ENCODE results near the gene CTR9. TPM values are rescaled to one million over a fixed set of nuclear protein-coding genes. Genes with fewer than 3 reads are reported as not detected.

Gene CTR9
- total RNA-seq, 1 donor from 2014 or later = 26.1 TPM

- DNase-seq (ENCODE audit: low read depth in 2 of 2) = peak in 1 of 2 donors; percentile 40
Measured at GRCh38 chr11:10742460-10743208, 8.4 kb upstream of the CTR9 start.

- no peak for DNase-seq (ENCODE audit: low read depth in 2 of 2)
Measured at GRCh38 chr11:10743354-10744000, 7.6 kb upstream of the CTR9 start.

DNA sequence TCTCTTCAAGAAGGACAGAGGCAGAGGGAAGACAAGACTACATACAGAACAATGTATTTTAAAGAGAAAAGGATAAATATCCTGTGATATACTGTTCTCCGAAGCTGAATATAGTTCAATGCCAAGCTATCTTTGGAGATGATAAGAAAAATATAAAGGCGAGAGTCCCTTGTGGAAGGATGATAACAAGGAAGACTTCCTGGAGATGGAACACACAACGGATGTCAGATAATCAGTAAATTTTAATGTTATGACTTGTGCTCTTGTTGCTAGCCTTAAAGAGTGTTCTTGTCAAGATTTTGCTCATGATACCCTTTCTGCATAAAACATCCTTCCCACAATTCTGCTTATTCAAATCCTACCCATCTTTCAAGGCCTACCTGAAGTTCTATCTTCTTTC lies 6.8 kb upstream of the CTR9 start:
- no peak for DNase-seq (ENCODE audit: low read depth in 2 of 2)

GRCh38 chr11:10746871-10747270 lies 4.2 kb upstream of the CTR9 start:
- DNase-seq (ENCODE audit: low read depth in 2 of 2) = no peak

DNA sequence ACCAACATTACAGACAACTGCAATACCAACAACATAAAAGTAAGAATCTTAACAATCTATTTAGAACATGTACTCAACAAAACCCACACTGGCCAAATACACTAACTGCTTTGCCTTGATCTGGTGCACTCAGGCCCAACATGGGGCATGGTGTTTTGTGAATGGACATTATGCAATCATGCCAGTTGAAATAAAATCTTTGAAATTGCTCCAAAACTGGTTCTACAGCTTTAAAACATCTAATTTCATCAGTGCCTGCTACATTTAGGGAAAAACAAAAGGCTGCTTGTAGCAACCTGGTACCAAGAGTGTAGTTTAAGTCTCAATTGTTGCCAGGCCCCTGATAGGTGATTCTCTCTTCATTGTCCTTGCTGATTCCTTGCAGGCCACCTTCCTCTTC lies 3.3 kb upstream of the CTR9 start:
- no peak for DNase-seq (ENCODE audit: low read depth in 2 of 2)

DNA sequence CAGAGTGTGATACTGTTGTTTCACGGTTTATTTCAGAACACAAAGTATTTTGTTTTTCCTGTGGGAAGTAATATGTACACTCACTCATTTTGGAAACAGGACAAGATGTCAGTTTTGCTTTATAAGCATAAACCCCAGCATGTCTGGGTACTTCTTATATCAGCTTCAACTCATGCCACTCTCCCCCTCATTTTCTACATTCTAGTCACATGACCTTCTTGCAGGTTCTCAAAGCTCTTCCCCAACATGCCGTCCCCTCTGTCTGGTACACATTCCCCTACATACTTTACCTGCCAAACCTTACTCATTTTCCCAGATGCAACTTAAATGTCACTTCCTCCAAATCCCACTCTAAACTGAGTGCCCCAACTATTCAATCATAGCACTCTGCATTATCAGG lies 1.6 kb upstream of the CTR9 start:
- DNase-seq (ENCODE audit: low read depth in 2 of 2) = no peak

GRCh38 chr11:10751581-10751940 lies 515 bp downstream of the CTR9 start:
- DNase-seq (ENCODE audit: low read depth in 2 of 2) = no peak

DNA sequence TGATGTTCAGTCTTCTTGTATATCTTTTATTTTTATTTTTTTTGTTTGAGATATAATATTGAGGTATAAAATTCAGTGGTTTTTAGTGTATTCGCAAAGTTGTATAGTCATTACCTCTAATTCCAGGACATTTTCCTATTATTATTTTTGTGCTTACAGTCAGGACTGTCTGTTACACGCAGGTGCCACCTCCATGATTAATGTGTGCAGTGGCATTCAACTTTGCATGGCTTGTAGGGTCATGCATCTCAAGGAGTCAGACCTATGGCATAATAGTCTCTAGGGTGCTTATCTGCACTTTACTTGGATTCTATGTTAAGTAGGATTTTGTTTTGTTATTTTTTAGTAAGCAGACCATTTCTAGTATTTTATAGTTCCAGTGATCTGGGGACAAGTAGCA lies 1.0 kb downstream of the CTR9 start:
- no peak for DNase-seq (ENCODE audit: low read depth in 2 of 2)

DNA sequence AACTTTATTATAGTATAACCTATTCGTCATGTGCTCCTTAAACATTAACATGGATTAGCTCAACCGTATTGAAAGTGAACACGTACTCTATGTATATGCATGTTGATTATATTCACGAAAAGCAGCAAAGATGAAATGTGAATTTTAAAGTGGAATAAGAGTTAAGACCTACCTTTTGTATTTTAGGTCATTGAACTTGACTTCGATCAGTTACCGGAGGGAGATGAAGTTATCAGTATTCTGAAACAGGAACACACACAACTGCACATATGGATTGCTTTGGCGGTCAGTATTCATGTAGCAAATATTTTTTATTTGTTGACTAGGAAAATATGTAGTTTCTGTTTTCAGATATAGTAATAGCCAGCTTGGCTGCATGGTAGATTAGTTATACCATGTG lies 1.4 kb downstream of the CTR9 start:
- DNase-seq (ENCODE audit: low read depth in 2 of 2) = no peak

- peak in 1 of 2 donors; percentile 14 for DNase-seq (ENCODE audit: low read depth in 2 of 2)
Measured at GRCh38 chr11:10758957-10759356, 7.9 kb downstream of the CTR9 start.

DNA sequence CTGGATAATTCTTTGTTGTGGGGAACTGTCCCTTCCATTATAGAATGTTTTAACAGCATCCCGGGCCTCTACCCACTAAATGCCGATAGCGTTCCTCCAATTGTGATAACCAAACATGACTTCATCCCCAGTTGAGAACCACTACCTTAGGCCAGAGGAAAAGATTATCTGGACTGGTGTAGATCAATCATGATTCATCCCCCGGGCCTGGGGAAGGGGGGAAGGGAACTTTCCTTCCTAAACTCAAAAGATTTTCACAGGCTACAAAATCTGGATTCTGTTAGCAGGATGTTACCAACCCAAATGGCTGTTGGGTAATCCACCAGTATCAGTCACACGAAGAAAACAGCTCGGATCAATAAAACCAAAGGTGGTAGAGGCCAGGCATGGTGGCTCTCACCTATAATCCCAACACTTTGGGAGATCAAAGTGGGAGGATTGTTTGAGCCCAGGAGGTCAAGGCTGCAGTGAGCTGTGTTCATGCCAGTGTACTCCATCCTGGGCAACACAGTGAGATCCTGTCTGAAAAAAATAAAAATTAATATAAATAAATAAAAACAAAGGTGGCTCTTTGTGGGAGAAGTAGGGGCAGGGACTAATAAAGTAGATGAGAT lies 10.1 kb downstream of the CTR9 start:
- DNase-seq (ENCODE audit: low read depth in 2 of 2) = no peak

GRCh38 chr11:10762185-10762584 lies 11.1 kb downstream of the CTR9 start:
- no peak for DNase-seq (ENCODE audit: low read depth in 2 of 2)

DNA sequence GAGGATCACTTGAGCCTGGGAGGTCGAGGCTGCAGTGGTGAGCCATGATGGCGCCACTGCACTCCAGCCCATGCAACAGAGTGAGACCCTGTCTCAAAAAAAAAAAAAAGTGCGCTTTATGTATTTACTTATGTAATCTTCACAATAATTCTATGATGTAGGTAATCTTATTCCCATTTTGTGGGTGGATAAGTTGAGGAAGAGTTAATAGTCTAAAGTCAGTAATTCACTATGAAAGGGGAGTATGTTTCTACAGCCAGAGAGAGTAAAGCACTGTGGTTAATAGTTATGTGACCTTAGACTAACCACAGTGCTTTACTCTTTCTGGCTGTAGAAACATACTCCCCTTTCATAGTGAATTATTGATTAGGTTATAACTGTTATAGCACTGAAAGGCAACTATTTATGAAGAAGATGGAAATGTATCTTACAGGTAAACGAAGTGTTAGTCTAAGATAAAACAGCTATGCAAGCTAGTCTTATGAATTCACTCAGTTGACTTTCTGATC lies 11.9 kb downstream of the CTR9 start:
- DNase-seq (ENCODE audit: low read depth in 2 of 2) = no peak

DNA sequence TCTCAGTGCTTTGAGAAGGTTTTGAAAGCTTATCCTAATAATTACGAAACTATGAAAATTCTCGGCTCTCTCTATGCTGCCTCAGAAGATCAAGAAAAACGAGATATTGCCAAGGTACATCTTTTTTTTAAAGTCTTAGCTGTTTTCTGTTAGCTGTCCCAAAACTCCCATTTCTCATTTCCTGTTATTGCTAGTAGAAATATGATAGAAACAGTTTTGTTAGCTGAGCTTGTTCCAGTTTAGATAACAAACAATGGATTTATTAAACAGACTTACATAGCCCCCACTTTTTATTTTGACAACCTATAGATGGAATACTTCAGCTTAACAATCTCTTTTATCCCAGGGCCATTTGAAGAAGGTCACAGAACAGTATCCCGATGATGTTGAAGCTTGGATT lies 12.7 kb downstream of the CTR9 start:
- DNase-seq (ENCODE audit: low read depth in 2 of 2) = peak in 1 of 2 donors; percentile 62

- no peak for DNase-seq (ENCODE audit: low read depth in 2 of 2)
Measured at GRCh38 chr11:10764412-10764811, 13.4 kb downstream of the CTR9 start.

DNA sequence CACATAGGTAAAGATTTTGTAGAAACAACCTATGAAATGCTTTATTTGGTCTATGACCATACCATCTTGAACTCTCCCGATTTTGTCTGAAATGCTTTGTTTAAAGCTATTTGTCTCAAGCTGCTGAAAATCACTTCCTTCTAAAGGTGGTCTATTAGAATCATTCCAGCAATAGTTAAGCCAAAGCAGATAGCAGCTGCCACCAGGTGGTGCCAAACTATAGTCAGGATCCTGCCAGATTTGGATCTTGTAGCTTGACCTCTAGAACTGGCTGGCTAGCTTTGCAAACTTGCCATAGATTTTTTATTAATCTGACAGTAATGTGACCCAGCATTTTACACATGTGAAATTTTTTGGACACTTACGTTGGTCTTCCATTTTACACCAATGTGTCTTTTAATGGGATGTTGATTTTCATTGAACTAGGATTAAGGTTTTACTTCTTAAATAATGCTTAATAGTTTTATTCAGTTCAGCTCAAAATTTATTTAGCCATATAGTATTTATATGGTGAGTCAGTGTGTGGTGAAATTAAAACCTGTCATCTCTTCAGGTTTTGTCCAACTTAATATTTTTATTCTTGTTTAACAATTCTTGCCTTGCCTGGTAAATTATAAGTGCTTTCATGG lies 19.7 kb downstream of the CTR9 start:
- peak; percentile 20 to 67 for DNase-seq (ENCODE audit: low read depth in 2 of 2)

DNA sequence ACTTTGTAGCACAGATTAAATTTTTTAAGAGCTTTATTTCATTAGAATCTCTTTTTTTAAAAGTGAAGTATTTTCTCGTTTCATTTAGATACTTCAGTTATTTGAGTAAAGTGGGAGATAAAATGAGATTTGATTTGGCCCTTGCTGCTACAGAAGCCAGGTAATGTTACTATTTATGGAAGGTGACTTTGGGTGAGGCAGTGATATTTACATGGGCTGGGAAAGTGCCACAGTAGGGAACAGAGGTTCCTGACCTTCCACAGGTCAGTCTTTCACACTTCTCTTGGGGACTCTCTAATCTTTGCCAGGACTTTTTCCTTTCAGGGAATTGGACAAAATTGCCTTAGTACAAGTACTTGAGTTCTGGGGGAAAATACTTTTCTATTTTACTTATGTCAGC lies 20.4 kb downstream of the CTR9 start:
- DNase-seq (ENCODE audit: low read depth in 2 of 2) = no peak

DNA sequence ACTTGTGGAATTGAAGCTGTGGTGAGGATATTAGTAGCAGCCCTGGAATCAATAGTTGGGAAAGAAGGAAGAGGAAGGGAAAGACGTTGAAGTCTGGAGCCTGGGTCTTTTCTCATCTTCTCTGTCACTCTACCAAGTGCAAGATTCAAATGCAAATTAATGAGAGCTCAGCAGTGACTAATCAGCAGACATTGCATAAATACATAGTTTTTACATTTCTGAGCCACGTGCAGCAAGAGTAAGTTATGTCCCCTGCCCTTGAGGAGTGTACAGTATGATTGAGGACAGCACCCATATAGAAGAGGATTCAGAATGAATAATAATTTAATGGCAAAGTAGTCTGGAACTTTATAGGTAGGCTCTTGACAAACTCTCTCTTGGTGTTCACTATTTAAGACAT lies 23.8 kb downstream of the CTR9 start:
- no peak for DNase-seq (ENCODE audit: low read depth in 2 of 2)

DNA sequence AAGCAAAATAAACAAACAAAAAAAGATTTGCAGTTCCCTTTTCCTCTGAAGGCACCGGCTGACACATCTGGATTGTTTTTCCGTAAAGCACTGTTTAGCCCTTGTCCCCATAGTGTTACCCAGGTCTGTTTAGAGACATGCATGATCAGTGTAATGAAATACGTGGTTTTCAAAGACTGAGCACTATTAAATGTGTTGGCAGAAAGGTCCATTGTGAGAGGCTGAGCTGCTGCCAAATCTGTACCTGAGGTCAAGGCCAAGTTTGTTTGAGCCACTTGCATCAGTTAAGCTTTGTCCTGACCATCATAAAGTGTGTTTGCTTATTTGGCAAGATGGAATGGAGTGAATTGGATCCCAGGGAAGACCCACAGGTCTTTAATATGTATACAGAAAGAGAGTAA lies 26.3 kb downstream of the CTR9 start:
- DNase-seq (ENCODE audit: low read depth in 2 of 2) = no peak

- DNase-seq (ENCODE audit: low read depth in 2 of 2) = no peak
Measured at GRCh38 chr11:10777806-10778205, 26.8 kb downstream of the CTR9 start.

DNA sequence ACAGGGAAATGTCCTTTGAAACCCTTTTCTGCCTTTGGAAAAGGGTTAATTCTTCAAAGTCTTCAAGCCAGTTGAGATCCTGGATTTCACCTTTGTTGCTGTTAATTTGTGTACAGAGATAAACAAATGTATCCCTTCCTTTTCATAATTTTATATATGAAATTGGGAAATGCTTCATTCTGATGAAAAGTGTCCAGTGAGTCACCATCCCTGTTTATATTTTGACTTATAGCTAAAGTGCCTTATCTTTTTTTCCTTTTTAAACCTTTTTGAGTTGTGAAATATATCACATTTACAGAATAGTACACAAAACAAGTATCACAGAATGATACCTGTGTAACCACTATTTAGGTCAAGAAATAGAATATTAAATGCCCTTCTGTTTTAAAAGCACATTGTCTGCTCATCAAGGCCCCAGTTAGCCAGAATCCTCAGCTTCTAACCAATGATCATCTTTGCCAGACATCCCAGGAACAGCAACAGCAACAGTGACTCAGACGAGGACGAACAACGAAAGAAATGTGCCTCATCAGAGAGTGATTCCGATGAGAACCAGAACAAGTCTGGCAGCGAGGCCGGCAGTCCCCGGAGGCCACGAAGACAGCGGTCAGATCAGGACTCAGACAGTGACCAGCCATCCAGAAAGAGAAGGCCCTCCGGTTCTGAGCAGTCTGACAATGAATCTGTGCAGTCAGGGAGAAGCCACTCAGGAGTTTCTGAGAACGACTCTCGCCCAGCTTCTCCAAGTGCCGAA lies 27.3 kb downstream of the CTR9 start:
- no peak for DNase-seq (ENCODE audit: low read depth in 2 of 2)

DNA sequence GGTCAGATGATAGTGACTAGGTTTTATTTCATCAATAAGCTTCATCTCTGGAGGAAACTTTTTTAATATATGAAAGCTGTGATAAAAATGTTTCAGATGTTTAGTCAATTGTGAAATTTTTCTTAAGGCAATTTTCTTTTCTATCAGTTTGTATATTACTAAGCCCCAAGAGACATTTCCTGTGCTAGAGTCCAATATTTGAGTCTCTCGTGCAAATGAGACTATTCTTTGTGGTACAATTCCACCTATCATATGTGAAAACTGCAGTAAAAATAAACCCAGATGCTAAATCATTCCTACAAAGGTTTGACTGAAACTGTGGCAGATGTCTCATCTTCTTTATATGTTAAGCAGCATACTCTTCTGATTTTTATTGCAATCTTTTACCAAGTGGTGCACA lies 28.0 kb downstream of the CTR9 start:
- no peak for DNase-seq (ENCODE audit: low read depth in 2 of 2)

Measured in dermis microvascular lymphatic vessel endothelial cell (primary cell).